ENCODE results near the gene ATMIN.

The ATMIN gene

DNA sequence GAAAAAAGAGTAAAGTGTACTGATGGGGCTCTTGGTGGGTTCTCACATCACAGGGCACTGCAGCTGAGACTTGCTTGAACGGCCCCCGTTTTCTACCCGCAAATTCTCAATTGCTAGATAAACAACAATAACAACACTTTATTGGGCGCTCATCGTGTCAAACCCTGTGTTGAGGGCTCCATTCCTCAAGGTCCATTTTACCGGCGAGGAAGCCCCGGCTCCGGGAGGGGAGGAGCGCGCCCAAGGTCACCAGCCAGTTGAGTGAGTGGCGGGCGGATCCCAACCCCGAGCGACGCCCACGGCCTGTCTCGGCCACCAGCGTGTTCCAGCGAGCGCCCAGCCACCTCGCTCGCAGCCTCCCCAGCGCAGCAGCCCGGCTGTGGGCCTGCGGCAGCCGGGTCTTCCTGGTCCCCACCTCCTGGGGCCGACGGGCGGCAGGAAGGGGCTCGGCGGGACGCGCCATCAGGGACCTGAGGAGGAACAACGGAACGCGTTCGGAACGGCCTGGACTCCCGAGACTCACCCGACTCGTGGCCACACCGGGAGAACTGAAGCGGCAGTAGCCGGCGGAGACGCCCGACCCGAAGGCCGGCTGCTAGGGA, 29.3 kb upstream of the ATMIN start:
- peak; percentile 40 for DNase-seq

DNA sequence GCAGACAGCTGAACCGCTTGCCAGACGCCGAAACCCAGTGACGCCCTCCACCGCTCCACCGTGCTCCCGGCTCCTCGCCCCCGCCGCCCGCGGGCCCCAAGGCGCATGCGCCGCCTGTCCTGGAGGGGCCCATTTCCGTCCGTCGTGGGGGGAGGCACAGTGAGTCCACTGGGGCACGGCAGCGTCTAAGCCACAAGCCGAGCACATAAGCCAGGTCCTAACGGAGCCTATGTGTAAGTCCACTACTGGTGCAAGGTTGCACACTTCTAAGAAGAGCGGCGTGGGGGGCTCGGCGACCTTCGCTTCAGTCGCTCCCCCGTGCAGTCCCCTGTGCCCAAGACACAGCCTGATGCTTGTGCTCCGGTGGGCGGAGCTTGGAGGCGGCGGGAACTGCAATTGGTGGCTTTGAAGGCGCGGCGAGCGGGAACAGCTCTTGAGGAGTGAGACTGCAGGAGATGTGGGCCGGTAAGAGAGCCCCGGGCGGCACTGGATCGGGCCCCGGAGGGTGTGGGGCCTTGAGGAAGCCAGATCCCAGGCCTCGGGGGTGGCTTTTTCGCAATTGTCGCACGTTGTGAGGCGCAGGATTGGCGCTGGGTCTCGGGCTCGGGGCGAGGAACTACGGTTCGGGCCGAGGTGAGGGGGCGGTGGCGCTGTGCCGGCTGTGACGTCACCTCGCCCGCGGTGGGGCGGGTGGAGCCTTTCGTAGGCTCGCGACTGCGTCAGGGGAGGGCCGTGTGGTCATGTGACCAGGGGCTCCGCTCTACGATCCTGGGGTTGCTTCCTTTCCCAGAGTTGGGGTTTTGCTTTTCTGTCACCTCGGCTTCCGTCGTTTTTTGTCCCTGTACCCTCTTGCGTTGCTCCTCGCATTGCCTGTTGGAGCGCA, 28.6 kb upstream of the ATMIN start, which contains the start of the genes CENPN and CMC2:
Gene CENPN, plus strand, starts transcription at position 402 of the 883 bp plus-strand sequence. CDS start 4,726 bp downstream, outside the sequence.
Gene CMC2, minus strand, starts transcription at position 73 of the 883 bp plus-strand sequence. CDS start 9,491 bp downstream, outside the sequence.
- DNase-seq: peak; percentile 98

DNA sequence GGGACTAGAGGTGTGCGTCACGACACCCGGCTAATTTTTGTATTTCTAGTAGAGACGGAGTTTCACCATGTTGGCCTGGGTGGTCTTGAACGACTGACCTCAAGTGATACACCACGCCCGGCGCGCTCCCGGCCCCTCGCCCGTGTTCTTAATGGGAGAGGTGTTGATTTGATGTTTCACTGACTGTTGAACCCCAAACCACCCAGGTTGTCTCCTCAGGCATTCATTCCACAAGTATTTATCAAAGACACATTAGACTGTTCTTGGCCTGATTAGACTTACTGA, 27.2 kb upstream of the ATMIN start:
- DNase-seq: no peak

DNA sequence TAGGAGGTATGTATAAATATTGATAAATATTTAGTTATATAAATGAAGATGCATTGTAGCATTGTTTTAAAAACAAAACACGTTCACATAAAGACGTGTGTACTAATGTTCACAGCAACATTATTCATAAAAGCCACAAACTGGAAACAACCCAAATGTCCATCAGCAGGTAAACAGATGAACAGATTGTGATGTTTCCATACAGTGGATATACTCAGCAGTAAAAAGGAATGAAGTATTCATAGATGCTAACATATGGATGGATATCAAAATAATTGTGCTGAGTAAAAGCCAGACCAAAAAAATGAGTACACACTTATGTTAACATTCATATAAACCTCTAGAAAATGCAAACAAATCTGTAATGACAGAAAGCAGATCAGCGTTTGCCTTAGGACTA, 22.7 kb upstream of the ATMIN start:
- no peak for DNase-seq

DNA sequence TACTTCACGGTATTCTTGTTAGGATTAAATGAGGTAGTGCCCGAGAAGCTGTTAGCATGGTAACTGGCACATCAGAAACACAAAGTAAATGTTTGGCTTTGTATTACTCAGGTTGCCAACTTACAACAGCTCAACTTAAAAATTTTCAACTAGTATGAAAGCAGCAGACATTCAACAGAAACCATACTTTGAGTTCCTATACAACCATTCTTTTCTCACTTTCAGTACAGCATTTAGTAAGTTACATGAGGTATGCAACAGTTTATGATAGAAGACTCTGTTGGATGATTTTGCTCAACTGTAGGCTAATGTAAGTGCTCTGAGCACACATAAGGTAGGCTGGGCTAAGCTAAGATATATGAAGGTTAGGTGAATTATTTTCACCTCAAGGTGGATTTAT, 21.0 kb upstream of the ATMIN start:
- no peak for DNase-seq

DNA sequence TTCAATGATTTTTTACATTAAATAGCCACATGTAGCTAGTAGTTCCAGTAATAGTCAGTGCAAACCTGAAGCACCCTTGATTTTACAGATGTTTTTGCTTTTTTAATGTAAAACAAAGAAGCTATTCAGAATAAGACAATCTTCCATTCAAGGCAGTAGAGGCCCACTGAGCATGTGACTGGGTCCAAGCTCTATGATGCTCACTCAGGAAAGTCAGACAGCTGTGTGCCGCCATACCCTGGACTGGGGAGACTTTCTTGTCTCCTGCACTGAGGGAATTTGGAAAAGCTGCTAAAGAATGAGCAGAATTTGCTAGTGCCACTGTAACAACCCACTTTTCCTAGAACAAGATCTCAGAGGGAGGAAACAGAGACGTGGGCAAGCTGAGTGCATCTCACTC, 17.1 kb upstream of the ATMIN start:
- DNase-seq: peak; percentile 81

DNA sequence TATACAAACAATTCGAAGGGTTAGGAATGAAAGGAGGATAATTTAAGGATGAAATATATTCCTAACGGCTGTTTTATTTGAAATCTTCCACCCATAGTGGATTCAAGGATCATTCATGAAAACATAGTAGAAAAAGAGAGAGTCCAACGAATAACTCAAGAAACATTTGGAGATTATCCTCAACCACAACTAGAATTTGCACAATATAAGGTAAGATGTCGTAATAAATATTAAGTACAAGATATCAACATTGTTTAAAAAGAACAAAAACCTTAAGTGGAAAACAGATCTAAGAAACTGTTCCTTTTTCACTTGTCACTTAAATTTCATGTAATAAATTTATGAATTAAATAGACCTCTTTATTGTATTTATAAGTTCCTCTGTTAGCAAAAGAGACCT, 9.2 kb upstream of the ATMIN start:
- DNase-seq: no peak

DNA sequence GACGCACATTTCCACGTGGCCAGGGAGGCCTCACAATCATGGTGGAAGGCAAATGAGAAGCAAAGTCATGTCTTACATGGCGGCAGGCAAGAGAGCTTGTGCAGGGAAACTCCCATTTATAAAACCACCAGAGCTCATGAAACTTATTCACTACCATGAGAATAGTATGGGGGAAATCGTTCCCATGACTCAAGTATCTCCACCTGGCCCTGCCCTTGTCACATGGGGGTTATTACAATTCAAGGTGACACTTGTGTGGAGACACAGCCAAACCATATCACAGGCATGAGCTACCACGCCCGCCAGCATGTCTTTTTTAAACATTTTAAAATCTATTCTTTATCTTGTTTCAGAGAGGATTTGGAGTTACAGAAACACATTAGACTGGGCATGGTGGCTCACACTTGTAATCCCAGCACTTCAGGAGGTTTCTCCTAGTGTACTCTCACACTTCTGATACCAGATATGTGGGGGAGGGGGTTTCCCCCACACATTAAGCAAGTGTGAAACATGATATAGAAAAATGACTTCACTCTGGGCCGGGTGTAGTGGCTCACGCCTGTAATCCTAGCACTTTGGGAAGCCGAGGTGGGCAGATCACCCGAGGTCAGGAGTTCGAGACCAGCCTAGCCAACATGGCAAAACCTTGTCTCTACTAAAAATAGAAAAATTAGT, 5.6 kb upstream of the ATMIN start:
- no peak for DNase-seq

DNA sequence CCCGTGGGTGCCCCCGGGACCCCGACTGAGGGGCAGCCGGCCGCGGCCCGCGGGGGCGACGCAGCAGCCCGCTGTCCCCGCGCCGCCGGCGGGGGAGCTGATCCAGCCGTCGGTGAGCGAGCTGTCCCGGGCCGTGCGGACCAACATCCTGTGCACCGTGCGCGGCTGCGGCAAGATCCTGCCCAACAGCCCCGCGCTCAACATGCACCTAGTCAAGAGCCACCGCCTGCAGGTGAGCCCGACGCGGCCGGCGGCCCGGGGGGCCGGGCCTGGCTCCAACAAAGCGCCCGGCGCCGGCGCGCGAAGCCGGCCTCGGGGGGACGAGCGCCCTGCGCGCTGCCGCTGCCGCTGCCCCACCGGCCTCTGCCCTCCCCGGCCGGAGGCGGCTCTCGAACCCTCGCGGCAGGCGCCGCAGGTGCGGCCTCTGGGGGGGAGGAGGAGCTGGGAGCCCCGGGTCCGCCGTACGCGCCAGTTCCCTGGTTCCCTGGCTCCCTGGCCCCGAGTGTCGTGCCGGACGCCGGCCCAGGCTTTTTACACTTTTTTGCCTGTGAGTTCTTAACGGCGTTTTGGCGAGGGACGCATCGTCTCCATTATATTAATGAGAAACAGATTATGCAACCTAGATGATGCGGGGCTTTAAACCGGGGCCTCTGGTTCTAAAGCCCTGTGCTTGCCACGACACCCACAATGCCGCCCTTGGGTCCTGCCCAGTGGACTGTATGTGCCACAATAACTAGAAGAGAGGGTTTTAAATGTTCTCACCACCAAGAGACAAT, 521 bp downstream of the ATMIN start:
- DNase-seq: peak; percentile 32

DNA sequence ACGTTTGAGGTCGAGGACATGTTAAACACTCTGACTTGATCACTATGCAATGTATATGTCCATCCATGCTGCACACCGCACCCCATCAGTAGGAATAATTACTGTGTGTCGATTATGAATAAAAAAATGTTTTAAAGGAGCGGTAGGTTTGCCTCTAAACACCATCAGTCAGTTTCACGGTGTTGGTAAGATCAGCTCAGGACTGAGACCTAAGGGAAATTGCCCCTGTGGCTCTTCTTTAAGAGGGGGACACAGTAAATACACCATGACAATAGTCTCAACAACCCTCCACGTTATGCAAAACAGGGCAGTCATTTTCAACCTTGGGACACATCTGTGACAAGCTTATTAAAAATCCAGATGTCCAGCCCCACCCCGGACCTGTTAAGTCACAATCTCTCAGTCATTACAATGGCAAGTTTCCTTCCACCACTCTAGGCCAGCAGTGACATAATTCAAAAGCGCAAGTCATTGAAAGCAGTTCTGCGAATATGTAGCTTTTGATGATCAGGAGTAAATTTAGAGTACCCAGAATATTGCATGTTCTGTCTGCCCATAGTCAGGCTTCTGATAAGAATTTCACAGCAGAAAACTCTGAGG, 1.2 kb downstream of the ATMIN start:
- DNase-seq: no peak

DNA sequence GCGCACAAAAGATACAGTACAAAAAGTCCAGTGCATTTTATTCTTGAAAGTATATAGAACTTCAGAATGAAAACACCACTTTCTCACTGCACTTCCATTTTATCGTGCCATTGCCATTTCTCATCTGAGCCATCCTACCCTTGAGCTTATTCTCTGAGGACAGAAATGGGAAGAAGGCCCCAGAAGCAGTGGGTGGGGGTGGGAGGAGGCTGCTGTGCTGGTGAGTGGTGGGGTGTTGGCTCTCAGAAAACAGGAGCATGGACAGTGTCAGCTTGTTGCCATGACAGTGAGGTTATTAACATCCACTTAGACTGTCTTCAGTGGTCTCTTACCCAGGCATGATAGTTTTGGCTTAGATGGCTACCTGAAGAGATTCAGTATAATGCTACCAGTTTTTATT, 4.5 kb downstream of the ATMIN start:
- DNase-seq: no peak

DNA sequence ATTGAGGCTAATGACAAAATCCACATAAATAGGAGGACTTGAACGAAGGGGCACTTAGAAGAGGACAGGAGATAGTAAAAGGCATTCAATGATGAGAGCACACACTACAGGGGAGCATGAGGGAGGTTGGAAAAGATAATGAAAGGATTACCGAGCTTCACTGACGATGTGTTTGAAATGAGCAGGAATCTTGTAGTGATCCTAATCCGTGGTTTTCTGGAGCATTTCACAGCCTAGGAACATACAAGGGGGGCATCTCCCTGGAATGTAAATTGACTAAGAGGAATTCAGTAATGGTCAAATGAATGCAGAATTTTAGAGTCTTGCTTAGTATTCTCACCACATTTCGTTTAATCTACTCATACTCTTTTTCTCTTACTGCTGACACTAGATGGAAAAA, 5.2 kb downstream of the ATMIN start:
- no peak for DNase-seq

DNA sequence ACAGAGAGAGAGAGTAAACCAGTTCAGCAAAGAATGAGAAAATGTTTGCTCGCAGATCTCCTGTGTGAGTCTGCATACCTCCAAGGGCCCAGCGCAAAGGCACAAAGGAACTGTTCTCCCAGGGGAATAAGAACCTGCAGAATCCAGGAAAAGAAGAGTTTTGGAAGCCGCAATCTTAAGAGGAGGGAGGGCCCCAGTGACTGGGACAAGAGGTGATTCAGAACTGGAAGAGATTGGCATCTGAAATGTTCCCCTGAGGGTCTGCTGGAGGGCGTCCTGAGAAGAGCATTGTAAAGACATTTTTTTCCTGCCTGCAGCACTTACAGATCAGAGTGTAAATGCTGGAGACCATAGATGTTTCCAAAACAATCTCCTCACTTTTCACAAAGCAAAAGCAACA, 6.1 kb downstream of the ATMIN start:
- DNase-seq: no peak

DNA sequence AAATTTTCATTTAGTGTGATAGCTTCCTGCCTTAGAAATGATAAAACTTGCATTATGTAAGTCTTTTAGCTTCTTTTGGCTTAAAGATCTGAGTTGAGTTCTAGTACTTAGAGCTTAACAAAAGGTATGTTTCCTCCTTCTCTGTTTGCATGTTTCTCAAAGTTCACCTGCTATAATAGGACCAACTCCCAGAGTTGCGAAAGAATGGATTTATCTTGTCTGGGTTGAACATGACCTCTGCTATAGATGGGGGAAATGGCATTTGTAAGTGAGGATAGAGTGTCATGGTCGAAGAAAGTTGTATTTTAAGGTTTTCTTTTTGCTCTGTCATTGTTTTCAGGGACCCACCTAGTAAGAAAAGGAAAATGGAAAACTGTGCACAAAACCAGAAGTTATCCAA, 7.2 kb downstream of the ATMIN start:
- DNase-seq: no peak

DNA sequence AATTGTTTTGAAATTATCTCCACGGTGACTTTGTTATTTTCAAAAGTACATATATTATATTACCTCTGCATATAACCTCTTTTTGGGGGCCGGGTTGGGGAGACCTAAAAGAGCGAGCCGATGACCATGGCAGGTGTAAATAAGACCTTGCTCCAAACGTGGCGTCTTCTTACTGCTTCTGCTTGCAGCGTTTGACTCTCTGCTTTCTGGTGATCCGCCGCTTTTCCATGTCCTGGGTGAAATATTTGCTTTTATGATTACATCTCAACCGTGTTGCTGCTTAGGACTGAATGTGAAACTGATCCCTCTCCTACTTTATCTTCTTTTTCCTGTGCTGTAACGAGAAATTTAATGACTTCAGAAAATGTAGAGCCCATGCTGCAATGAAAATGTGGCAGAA, 18.1 kb downstream of the ATMIN start:
- DNase-seq: no peak

DNA sequence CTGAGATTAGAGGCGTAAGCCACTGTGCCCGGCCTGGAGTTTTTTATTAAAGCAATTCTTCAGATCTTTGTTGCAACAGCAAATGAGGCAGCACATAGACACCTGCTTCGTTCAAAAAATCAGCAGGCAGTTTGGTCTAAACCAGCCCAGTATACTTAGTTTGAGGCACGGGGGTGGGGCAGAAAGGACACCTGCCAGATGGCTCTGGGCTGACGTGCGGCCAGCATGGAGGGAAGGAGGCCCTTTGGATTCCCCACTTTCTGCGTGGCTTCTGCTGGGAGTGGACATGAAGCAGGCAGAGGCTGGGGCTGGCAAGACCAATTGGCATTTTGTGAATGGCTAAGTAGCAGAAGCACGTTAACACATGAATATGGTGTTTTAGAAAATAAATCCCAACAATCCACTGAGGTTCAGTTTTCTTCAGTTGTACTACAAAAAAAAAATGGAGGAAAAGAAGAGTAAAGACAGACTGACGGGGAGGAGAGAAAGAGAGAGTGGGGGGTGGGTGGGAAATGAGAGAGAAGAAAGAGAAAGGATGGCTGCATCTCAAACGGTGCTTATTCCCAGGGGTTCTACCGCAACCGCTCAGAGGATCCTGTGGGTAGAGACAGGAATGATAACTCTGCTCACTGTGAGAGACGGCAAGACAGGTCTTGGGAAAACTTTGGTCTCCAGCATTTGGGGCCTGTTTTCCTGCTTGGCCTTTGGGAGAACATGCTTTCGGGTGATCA, 25.1 kb downstream of the ATMIN start:
- no peak for DNase-seq

DNA sequence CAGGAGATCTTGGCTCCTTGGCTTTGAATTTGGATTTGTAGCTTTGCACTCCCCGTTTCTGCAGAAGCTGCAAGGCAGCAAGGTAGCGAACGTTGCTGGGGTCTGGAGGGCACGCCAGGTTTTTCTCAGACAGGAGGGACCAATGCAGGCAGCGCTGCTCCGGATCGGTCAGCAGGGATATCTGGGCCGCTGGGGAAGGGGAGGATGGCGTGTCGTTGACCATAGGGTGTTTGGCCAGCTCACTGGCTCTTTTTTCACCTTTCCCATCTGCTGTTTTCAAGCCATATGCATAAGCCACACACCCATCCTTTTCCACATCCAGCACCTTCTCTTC, 25.6 kb downstream of the ATMIN start:
- DNase-seq: no peak

DNA sequence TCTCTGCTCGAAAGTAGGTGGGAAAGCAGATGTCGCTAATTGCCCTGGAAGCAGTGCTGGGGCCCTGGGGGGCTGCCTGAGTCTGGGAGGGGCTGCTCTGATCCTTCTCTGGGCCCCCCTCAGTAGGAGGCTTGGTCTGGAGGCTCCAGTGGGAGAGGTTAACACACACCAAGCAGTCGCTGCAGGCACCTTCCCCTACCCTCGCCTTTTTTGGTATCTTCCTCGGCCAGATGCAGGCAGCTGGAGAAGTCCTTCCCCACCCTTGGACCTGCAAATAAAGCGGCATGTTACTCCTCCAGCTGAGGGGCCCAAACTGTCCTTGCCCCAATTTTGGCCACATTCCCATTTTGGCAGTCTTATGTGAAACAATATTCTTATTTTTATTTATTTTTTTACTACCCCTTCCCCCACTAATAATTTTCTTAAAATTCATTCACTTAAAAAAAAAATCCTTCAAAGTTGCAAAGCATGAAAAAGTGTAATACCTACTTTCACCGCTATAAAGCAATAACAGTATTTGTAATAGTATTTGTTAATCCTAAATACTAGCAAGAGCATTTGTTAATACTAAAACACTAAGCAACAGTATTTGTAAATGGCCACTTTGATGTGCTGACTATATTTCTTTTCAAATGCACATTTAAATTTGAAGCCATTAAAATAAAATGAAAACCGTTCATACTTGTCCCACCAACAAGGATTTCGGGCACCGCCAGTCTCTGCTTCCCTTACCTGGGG, 26.4 kb downstream of the ATMIN start:
- DNase-seq: no peak

DNA sequence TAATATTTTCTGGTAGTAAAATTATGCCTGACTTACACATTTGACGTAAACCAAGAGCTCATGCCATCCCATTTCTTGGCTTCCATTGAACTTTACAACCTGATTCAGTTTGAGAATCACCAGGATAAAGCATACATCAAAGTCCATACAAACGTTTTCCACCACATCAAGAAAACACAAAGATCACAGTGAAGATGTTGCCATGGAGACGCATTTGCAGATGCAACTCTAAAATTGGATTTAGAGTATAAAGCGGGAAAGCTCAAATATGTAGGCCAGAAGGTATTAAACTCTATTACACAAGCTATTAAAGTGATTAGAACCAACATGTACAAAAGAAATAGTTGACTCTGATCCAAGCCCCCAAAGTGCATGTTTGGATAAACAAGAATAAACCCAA, 31.0 kb downstream of the ATMIN start:
- DNase-seq: no peak

DNA sequence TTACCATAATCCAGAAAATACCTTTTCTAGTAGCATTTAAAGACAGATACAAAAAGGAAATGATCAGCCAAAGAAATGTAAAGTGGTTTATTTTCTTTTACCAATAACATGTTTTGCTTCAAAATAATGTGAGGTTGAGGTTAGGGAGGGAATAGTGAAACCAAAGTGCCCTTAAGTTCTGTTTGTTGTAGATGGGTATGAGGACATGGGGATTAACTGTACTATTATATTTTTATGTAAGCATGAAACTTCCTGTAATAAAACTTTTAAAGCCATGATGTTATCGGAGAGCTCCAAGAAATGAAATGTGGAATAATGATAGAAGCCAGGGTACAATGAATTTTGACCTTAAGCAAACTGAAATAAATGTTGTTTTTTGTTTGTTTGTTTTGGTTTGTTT, 31.5 kb downstream of the ATMIN start:
- no peak for DNase-seq

DNA sequence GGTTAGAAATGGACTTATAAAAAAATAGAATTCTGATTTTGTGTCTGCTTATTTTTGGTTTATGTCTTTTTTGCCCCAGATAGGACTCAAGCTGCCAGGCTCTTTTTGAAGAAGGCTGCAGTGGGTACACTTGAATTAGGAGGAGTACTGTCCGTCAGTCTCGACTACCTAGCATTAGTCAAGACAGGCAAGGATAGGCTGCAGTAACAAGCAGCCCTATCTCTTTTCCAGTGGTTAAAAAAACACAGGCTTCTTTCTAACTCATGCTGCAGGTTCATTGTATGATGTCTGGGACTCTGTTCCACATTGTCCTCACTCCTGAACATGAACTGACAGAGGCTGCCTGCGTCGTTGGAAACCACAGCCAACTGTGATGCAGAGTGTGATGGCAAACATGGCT, 33.4 kb downstream of the ATMIN start:
- no peak for DNase-seq

DNA sequence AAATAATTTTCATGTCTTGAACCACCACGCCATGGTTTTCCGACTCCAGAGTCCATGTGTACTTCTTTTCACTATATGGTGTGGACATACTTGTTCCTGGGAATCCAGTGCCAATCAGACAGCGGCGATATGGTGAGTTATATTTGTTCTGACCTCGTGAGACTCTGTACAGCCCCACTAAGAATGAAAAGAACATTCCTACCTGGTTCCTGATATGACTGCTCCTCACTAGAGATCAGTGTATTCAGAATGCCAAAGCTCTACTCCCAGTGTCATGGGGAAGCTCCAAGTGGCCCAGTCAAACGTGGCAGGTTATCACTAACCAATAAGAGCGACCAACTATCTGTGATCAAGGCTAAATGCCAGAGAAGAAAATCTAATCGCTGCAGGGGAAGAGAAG, 35.3 kb downstream of the ATMIN start:
- DNase-seq: no peak

All from midbrain (tissue), 1 donor.